HepG2 (cell line): ENCODE measurements around the gene ATAD3C. TPM values are rescaled to one million over a fixed set of nuclear protein-coding genes. Genes with fewer than 3 reads are reported as not detected.

Experiments
- ASH2L ChIP-seq: fragments of 300-600, 200-600 bp; sonication (generic); IDR thresholded peaks from 2 replicates; pipeline ENCODE4 v1.7.0; 2017; ENCODE audit warnings: low read depth, mild to moderate bottlenecking, moderate library complexity, mixed read lengths, low read length; ENCODE audit not compliant: insufficient read length
- CCDC6 ChIP-seq: sonication (generic); formaldehyde crosslinking; IDR thresholded peaks from 2 replicates; pipeline ENCODE4 v1.8.1; 2022; ENCODE audit warnings: mild to moderate bottlenecking, missing genetic modification reagents, moderate library complexity
- CHCHD3 ChIP-seq: sonication (generic); formaldehyde crosslinking; IDR thresholded peaks from 2 replicates; pipeline ENCODE4 v1.8.0; 2022; ENCODE audit warnings: mild to moderate bottlenecking, missing genetic modification reagents, moderate library complexity
- EED ChIP-seq: sonication (generic); formaldehyde crosslinking; IDR thresholded peaks from 2 replicates; pipeline ENCODE4 v1.5.0; 2020; ENCODE audit warnings: mild to moderate bottlenecking, missing genetic modification reagents
- HNRNPK ChIP-seq: fragments of 200-400 bp; formaldehyde crosslinking; IDR thresholded peaks from 2 replicates; pipeline ENCODE4 v1.6.1; 2018; ENCODE audit warnings: low read length, low read depth, moderate library complexity, mild to moderate bottlenecking; ENCODE audit not compliant: poor library complexity, severe bottlenecking
- MTERF4 ChIP-seq: sonication (generic); formaldehyde crosslinking; IDR thresholded peaks from 2 replicates; pipeline ENCODE4 v1.8.0; 2023; ENCODE audit warnings: mild to moderate bottlenecking, missing genetic modification reagents
- NFKB2 ChIP-seq: sonication (generic); formaldehyde crosslinking; IDR thresholded peaks from 2 replicates; pipeline ENCODE4 v1.4.0; 2020; ENCODE audit warnings: missing genetic modification reagents, borderline replicate concordance
- RBFOX2 ChIP-seq: fragments of 200-400 bp; formaldehyde crosslinking; IDR thresholded peaks from 2 replicates; pipeline ENCODE4 v1.6.1; 2017; ENCODE audit warnings: low read depth, mild to moderate bottlenecking, low read length
- REPIN1 ChIP-seq: sonication (generic); formaldehyde crosslinking; IDR thresholded peaks from 2 replicates; pipeline ENCODE4 v1.8.0; 2022; ENCODE audit warnings: missing genetic modification reagents, low read depth, mild to moderate bottlenecking, borderline replicate concordance
- SRF ChIP-seq: IDR thresholded peaks from 2 replicates; pipeline ENCODE4 v1.6.1; 2011; ENCODE audit warnings: mild to moderate bottlenecking, low read depth, low read length, moderate library complexity
- SRSF1 ChIP-seq: fragments of 200-400 bp; formaldehyde crosslinking; optimal IDR thresholded peaks from 2 replicates; pipeline ENCODE3; 2017; ENCODE audit warnings: mild to moderate bottlenecking, low read depth, low read length, moderate library complexity
- SRSF4 ChIP-seq: fragments of 200-400 bp; formaldehyde crosslinking; IDR thresholded peaks from one replicate; pipeline ENCODE4 v1.6.1; 2018; ENCODE audit warnings: mild to moderate bottlenecking, low read depth, low read length, moderate library complexity; ENCODE audit not compliant: poor library complexity, severe bottlenecking
- SYNCRIP ChIP-seq: fragments of 200-400 bp; formaldehyde crosslinking; IDR thresholded peaks from 2 replicates; pipeline ENCODE4 v1.6.1; 2018; ENCODE audit warnings: mild to moderate bottlenecking, low read depth, low read length; ENCODE audit not compliant: insufficient read depth
- THAP9 ChIP-seq: sonication (generic); formaldehyde crosslinking; IDR thresholded peaks from 2 replicates; pipeline ENCODE4; 2020; ENCODE audit warnings: missing genetic modification reagents, mild to moderate bottlenecking, borderline replicate concordance
- ZXDC ChIP-seq: sonication (generic); formaldehyde crosslinking; IDR thresholded peaks from 2 replicates; pipeline ENCODE4 v1.5.0; 2020; ENCODE audit warnings: mild to moderate bottlenecking, missing genetic modification reagents
- polyA plus RNA-seq, 8 experiments: library from polyadenylated mRNA; depleted of rRNA in 3 of 8; stranded (reverse) in 7 of 8; unstranded in 1 of 8; fragments of >200 nt; fragmentation: Illumina TruSeq in 4 of 8; extraction: Trizol in 4 of 8; gene quantifications; 2 replicates each; pipeline versions ENCODE4 v1.2.1 to v1.2.3, GENCODE V29; 2011 to 2016; ENCODE audit warnings: low read depth in 4 of 8, missing spikeins in 1 of 8, mixed read lengths in 1 of 8; ENCODE audit not compliant: insufficient read depth in 1 of 8
- total RNA-seq, 5 experiments: library from RNA; depleted of rRNA; stranded (reverse); fragments of >200 nt; fragmentation: Illumina TruSeq; extraction: Trizol; gene quantifications; 2 replicates each; pipeline ENCODE4 v1.2.3, GENCODE V29; 2016; ENCODE audit warnings: low read depth in 1 of 5
- TF ChIP-seq, protein P1 (sequence below): IDR thresholded peaks from 2 replicates; pipeline ENCODE4 v1.6.1; 2016; ENCODE audit warnings: mild to moderate bottlenecking, missing biosample characterization, missing genetic modification reagents
- TF ChIP-seq, protein P2 (sequence below): IDR thresholded peaks from 2 replicates; pipeline ENCODE4 v1.6.1; 2016; ENCODE audit warnings: mild to moderate bottlenecking
- TF ChIP-seq, protein P3 (sequence below): sonication (generic); formaldehyde crosslinking; IDR thresholded peaks from 2 replicates; pipeline ENCODE4 v1.8.1; 2023; ENCODE audit warnings: mild to moderate bottlenecking, moderate library complexity, missing genetic modification reagents

ATAD3C gene
- total and polyA plus RNA-seq, 2 of the 13 experiments (the other 11 are each of a cell fraction or from before 2014, with no cell fraction given): 2.4 to 3.2 TPM

DNA sequence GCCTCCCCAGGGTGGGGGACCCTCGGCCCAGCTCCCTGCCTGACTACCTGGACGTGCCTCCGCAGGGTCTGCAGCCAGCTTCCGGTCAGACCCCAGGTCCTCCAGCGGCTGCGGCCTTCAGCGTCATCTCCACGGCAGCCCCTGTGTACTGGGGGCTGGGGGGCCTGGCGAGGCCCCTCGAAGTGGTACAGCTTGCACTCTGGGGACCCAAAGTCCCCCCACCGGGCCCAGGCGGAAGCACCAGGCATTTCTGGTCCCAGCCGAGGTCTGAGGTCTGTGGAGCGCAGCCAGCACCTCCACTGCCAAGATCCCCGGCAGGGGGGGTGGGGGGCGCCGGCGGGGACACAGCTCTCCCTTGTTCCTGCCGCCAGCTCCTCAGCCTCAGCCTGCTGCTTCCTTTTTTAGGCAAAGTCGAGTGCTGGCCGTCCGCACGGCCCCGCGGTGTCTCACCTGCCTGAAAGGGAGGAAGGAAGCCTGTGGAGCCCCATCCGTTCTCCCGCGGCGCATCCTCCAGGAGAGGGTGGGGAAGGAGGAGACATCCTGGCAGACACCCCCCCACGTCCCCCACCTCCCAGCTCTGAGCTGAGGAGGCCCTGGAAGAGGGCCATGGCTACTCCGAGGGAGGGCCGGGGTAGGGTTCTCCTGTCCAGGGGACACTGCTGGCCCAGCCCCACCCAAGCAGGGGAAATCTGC lies 15.2 kb upstream of the ATAD3C start (continued):
- TF ChIP-seq ZXDC (CRISPR knock-in tag): no peak
- peak; percentile 13; the same call in 1 of the 2 replicates for TF ChIP-seq NFKB2 (CRISPR knock-in tag)
- no peak for TF ChIP-seq THAP9 (CRISPR knock-in tag)
- TF ChIP-seq SRSF4: peak; percentile 74
- peak; percentile 62; the same call in 1 of the 2 replicates for TF ChIP-seq CCDC6 (CRISPR knock-in tag)
- TF ChIP-seq, protein P1, sequence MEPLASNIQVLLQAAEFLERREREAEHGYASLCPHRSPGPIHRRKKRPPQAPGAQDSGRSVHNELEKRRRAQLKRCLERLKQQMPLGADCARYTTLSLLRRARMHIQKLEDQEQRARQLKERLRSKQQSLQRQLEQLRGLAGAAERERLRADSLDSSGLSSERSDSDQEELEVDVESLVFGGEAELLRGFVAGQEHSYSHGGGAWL (CRISPR knock-in tag): peak; percentile 12; the same call in 1 of the 2 replicates
- no peak for TF ChIP-seq CHCHD3 (CRISPR knock-in tag)
- TF ChIP-seq, protein P2, sequence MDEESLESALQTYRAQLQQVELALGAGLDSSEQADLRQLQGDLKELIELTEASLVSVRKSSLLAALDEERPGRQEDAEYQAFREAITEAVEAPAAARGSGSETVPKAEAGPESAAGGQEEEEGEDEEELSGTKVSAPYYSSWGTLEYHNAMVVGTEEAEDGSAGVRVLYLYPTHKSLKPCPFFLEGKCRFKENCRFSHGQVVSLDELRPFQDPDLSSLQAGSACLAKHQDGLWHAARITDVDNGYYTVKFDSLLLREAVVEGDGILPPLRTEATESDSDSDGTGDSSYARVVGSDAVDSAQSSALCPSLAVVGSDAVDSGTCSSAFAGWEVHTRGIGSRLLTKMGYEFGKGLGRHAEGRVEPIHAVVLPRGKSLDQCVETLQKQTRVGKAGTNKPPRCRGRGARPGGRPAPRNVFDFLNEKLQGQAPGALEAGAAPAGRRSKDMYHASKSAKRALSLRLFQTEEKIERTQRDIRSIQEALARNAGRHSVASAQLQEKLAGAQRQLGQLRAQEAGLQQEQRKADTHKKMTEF (CRISPR knock-in tag): peak; percentile 12; the same call in 1 of the 2 replicates
- TF ChIP-seq SYNCRIP: no peak
- no peak for TF ChIP-seq MTERF4
- peak; percentile 10 for TF ChIP-seq HNRNPK
- TF ChIP-seq SRF: peak; percentile 54; the same call in 1 of the 2 replicates
- TF ChIP-seq, protein P3, sequence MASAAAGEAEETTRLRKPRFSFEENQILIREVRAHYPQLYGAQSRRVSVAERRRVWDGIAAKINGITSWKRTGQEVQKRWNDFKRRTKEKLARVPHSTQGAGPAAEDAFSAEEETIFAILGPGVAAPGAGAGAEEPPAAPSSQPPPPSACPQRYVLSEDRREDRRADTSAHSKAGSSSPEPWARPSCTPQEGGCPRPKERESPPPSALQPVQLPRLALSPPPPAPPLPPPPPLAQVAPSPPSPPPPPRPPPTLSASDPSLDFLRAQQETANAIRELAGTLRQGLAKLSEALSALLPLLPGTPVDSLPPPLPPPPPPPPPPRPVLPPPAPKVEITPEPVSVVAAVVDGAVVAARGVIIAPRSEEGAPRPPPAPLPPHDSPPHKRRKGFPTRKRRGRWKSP (CRISPR knock-in tag): peak; percentile 31; the same call in 1 of the 2 replicates
- no peak for TF ChIP-seq REPIN1 (CRISPR knock-in tag)
- TF ChIP-seq SRSF1: peak; percentile 92
- no peak for TF ChIP-seq EED (CRISPR knock-in tag)
- peak; percentile 8 for TF ChIP-seq ASH2L
- TF ChIP-seq RBFOX2: peak; percentile 88
